IMR-90 (cell line): ENCODE data around the gene GTF2H1. TPM values are rescaled to one million over a fixed set of nuclear protein-coding genes. Genes with fewer than 3 reads are reported as not detected.

ENCODE experiments used
- ATAC-seq: fragments of 200-7000 bp; cut with Tn5 transposase; 2 replicates; pipeline ENCODE4 v1.9.1; 2020; ENCODE audit warnings: low read depth, mild to moderate bottlenecking, moderate library complexity
- BruUV-seq: library from RNA; stranded (reverse); fragments of 400-500 nt; replicated peaks from 2 replicates; lab custom pipeline; 2021; lab: Mats Ljungman, UMichigan
- CTCF ChIA-PET: fragments of 300-600 bp; formaldehyde crosslinking; extraction: SDS; loops from one replicate; lab custom pipeline; 2021; ENCODE audit warnings: antibody characterized with exemption; lab: Yijun Ruan, JAX
- POLR2A ChIA-PET: fragments of 300-600 bp; sonication (Branson Sonifier 250); formaldehyde crosslinking; loops from one replicate; lab custom pipeline; 2022; ENCODE audit warnings: antibody characterized with exemption; ENCODE audit not compliant: unreplicated experiment; lab: Charles Lee
- DNase-seq: peaks from one replicate; pipeline ENCODE4 v3.0.0; 2013
- H2AFZ ChIP-seq: replicated peaks from 2 replicates; pipeline ENCODE3; 2013; ENCODE audit warnings: low read length, mild to moderate bottlenecking; ENCODE audit not compliant: poor library complexity
- H2AK5ac ChIP-seq: 2 replicates; pipeline ENCODE4 v1.6.1; 2013; ENCODE audit warnings: low read depth, low read length, inconsistent platforms
- H2AK9ac ChIP-seq: replicated peaks from 2 replicates; pipeline ENCODE3; 2013; ENCODE audit warnings: mild to moderate bottlenecking, low read depth, low read length, moderate library complexity; ENCODE audit not compliant: poor library complexity
- H2BK120ac ChIP-seq: 2 replicates; pipeline ENCODE4 v1.6.1; 2013; ENCODE audit warnings: low read depth, low read length, inconsistent platforms
- H2BK15ac ChIP-seq: 3 replicates; pipeline ENCODE4 v1.6.1; 2013; ENCODE audit warnings: low read depth, low read length, inconsistent platforms
- H2BK20ac ChIP-seq: 2 replicates; pipeline ENCODE4 v1.6.1; 2013; ENCODE audit warnings: low read depth, mild to moderate bottlenecking, inconsistent platforms, low read length, moderate library complexity
- H2BK5ac ChIP-seq: 2 replicates; pipeline ENCODE4 v1.6.1; 2013; ENCODE audit warnings: mild to moderate bottlenecking, low read depth, low read length, inconsistent platforms; ENCODE audit not compliant: poor library complexity, severe bottlenecking
- H3K14ac ChIP-seq: replicated peaks from 2 replicates; pipeline ENCODE4 v1.6.1; 2013; ENCODE audit warnings: low read depth, low read length, inconsistent platforms
- H3K18ac ChIP-seq: 2 replicates; pipeline ENCODE4 v1.6.1; 2013; ENCODE audit warnings: low read depth, low read length, control low read depth
- H3K23ac ChIP-seq: 2 replicates; pipeline ENCODE4 v1.6.1; 2013; ENCODE audit warnings: low read depth, low read length, inconsistent platforms
- H3K27ac ChIP-seq: 2 replicates; pipeline ENCODE4 v1.5.1; 2013; ENCODE audit warnings: mild to moderate bottlenecking, control low read depth, low read length; ENCODE audit not compliant: insufficient read depth
- H3K27me3 ChIP-seq: 2 replicates; pipeline ENCODE4 v1.6.1; 2013; ENCODE audit warnings: low read length; ENCODE audit not compliant: control insufficient read depth, insufficient read depth
- H3K36me3 ChIP-seq: 2 replicates; pipeline ENCODE4 v1.6.1; 2013; ENCODE audit warnings: low read length, mixed read lengths; ENCODE audit not compliant: control insufficient read depth, insufficient read depth
- H3K4ac ChIP-seq: 2 replicates; pipeline ENCODE4 v1.6.1; 2013; ENCODE audit warnings: low read depth, low read length, inconsistent platforms
- H3K4me1 ChIP-seq: 2 replicates; pipeline ENCODE4 v1.6.1; 2013; ENCODE audit warnings: low read length, mixed read lengths; ENCODE audit not compliant: control insufficient read depth, insufficient read depth
- H3K4me2 ChIP-seq: 2 replicates; pipeline ENCODE4 v1.6.1; 2013; ENCODE audit warnings: low read depth, mild to moderate bottlenecking, control low read depth, low read length, moderate library complexity
- H3K4me3 ChIP-seq: 2 replicates; pipeline ENCODE4 v1.5.1; 2013; ENCODE audit warnings: low read depth, mild to moderate bottlenecking, control low read depth, low read length, moderate library complexity; ENCODE audit not compliant: insufficient read depth
- H3K56ac ChIP-seq: 2 replicates; pipeline ENCODE4 v1.6.1; 2013; ENCODE audit warnings: low read length, inconsistent platforms; ENCODE audit not compliant: insufficient read depth; ENCODE audit errors: extremely low read depth
- H3K79me1 ChIP-seq, 2 experiments: 2 replicates each; pipeline ENCODE4 v1.6.1; 2013; ENCODE audit warnings: low read length in 2 of 2, inconsistent platforms in 1 of 2, low read depth in 1 of 2
- H3K9ac ChIP-seq: 2 replicates; pipeline ENCODE4 v1.6.1; 2013; ENCODE audit warnings: low read depth, low read length, control low read depth
- H3K9me1 ChIP-seq: 2 replicates; pipeline ENCODE4 v1.6.1; 2013; ENCODE audit warnings: low read length, inconsistent platforms; ENCODE audit not compliant: insufficient read depth
- H3K9me3 ChIP-seq: 2 replicates; pipeline ENCODE4 v1.6.1; 2013; ENCODE audit warnings: low read length; ENCODE audit not compliant: control insufficient read depth, insufficient read depth
- H4K20me1 ChIP-seq: 2 replicates; pipeline ENCODE4 v1.6.1; 2013; ENCODE audit warnings: low read length, inconsistent platforms; ENCODE audit not compliant: insufficient read depth
- H4K5ac ChIP-seq: 2 replicates; pipeline ENCODE4 v1.6.1; 2013; ENCODE audit warnings: mild to moderate bottlenecking, low read depth, low read length, control low read depth
- H4K8ac ChIP-seq, 2 experiments: 2 replicates each; pipeline ENCODE4 v1.6.1; 2013; ENCODE audit warnings: low read depth in 2 of 2, low read length in 2 of 2, control low read depth in 1 of 2, inconsistent platforms in 1 of 2
- H4K91ac ChIP-seq: 2 replicates; pipeline ENCODE4 v1.6.1; 2013; ENCODE audit warnings: low read depth, low read length, inconsistent platforms; ENCODE audit not compliant: insufficient read depth
- BHLHE40 ChIP-seq: fragments of 150-350 bp; IDR thresholded peaks from 2 replicates; pipeline ENCODE4 v1.6.1; 2016; ENCODE audit warnings: mild to moderate bottlenecking, low read depth, low read length
- CEBPB ChIP-seq: IDR thresholded peaks from 2 replicates; pipeline ENCODE4 v1.6.1; 2012; ENCODE audit warnings: low read depth, low read length, improper control_type of control experiment
- CHD1 ChIP-seq: IDR thresholded peaks from 2 replicates; pipeline ENCODE4 v1.6.1; 2012; ENCODE audit warnings: low read depth, low read length, improper control_type of control experiment
- FOS ChIP-seq: fragments of 150-350 bp; IDR thresholded peaks from 2 replicates; pipeline ENCODE4 v1.6.1; 2016; ENCODE audit warnings: low read depth, low read length
- MAFK ChIP-seq: IDR thresholded peaks from 2 replicates; pipeline ENCODE4 v1.6.1; 2012; ENCODE audit warnings: low read depth, low read length, improper control_type of control experiment
- MAZ ChIP-seq: IDR thresholded peaks from 2 replicates; pipeline ENCODE4 v1.6.1; 2012; ENCODE audit warnings: low read depth, mild to moderate bottlenecking, low read length, improper control_type of control experiment, moderate library complexity, borderline replicate concordance
- MXI1 ChIP-seq: IDR thresholded peaks from 2 replicates; pipeline ENCODE4 v1.6.1; 2012; ENCODE audit warnings: low read depth, mild to moderate bottlenecking, low read length, moderate library complexity, borderline replicate concordance
- NFE2L2 ChIP-seq: fragments of 150-350 bp; IDR thresholded peaks from 2 replicates; pipeline ENCODE4 v1.6.1; 2016; ENCODE audit warnings: low read depth, mild to moderate bottlenecking, low read length
- POLR2A ChIP-seq: IDR thresholded peaks from 2 replicates; pipeline ENCODE4 v1.6.1; 2012; ENCODE audit warnings: mild to moderate bottlenecking, low read depth, low read length
- RAD21 ChIP-seq: IDR thresholded peaks from 2 replicates; pipeline ENCODE4 v1.6.1; 2012; ENCODE audit warnings: low read length, improper control_type of control experiment
- RCOR1 ChIP-seq: IDR thresholded peaks from 2 replicates; pipeline ENCODE4 v1.6.1; 2012; ENCODE audit warnings: mild to moderate bottlenecking, low read length, improper control_type of control experiment; ENCODE audit not compliant: insufficient replicate concordance
- WGBS, 2 experiments: methylation state at CpG; one replicate each; pipeline versions ENCODE4 v1.1.5 to v1.1.7; 2013; ENCODE audit warnings: missing lambda C conversion rate in 2 of 2; ENCODE audit not compliant: insufficient read length in 1 of 2; ENCODE audit errors: extremely low coverage in 2 of 2; 5-methylcytosine and 5-hydroxymethylcytosine counted together
- dilution Hi-C: fragments of 300-500 bp; cut with HindIII; formaldehyde crosslinking; loops from one replicate; pipeline ENCODE4 v1.14.3; 2018; ENCODE audit warnings: low sequenced_read_pairs; ENCODE audit not compliant: unreplicated experiment
- in situ Hi-C: fragments of 300-500 bp; cut with MboI; formaldehyde crosslinking; loops from 3 replicates; pipeline ENCODE4 v1.14.3; 2019; ENCODE audit warnings: low sequenced_read_pairs, inconsistent platforms, mixed read lengths
- intact Hi-C: fragments of 100-400 bp; cut with micrococcal nuclease; formaldehyde crosslinking; loops from 2 replicates; pipeline ENCODE4 v1.10.0; 2022
- polyA plus RNA-seq, 3 experiments: library from polyadenylated mRNA; depleted of rRNA; stranded (reverse); fragments of >200 nt; gene quantifications; 2 replicates each; pipeline ENCODE4 v1.2.3, GENCODE V29; 2012; ENCODE audit warnings: low replicate concordance in 1 of 3
- total RNA-seq: library from RNA; depleted of rRNA; stranded (reverse); fragments of >200 nt; gene quantifications from 2 replicates; pipeline ENCODE4 v1.2.3, GENCODE V29; 2012
- TF ChIP-seq, protein P1 (sequence below): fragments of 150-350 bp; IDR thresholded peaks from 2 replicates; pipeline ENCODE4 v1.6.1; 2016; ENCODE audit warnings: low read depth, mild to moderate bottlenecking, low read length, moderate library complexity, borderline replicate concordance
- TF ChIP-seq, protein P2 (sequence below): fragments of 150-350 bp; IDR thresholded peaks from 2 replicates; pipeline ENCODE4 v1.6.1; 2017; ENCODE audit warnings: mild to moderate bottlenecking, antibody characterized with exemption, low read length, low read depth
- TF ChIP-seq, protein P3 (sequence below): conservative IDR thresholded peaks from 2 replicates; pipeline ENCODE4 v1.5.1; 2012; ENCODE audit warnings: mild to moderate bottlenecking, low read depth, low read length, improper control_type of control experiment

The GTF2H1 gene
- total and polyA plus RNA-seq, 2 of the 4 experiments (the other 2 are of a cell fraction), result 25.0 to 67.0 TPM

DNA sequence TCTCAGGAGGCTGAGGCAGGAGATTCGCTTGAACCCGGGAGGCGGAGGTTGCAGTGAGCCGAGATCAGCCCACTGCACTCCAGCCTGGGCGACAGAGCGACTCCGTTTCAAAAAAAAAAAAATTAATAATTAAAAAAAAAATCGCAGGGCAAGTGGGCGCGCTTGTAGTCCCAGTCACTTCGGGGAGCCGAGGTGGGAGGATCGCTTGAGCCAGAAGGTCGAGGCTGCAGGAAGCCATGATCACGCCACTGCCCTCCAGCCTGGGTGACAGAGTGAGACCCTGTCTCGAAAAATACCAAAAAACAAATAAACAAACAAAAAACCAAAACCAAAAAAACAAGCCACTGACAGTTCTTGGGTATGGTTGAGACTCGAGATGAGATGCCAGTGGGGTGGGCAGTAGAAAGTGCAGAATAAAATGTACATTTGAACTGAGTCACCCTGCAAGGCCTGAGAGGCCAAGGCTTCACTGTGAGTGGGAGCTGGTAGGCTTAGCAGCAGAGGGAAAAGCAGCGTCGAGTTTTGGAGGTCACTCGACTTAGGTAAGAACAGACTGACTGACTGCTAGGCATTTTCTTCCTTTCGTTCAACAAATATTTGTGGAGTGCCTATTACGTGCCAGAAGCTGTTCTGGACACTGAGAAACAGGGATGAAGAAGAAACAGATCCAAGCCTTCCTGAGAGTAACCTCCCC lies 71.4 kb downstream of the GTF2H1 start:
- Histone ChIP-seq H3K4me1 (peaks cover 6% of the 10 kb centered on the region), H2AK9ac (peak overlapping the region; percentile 2), H3K18ac (peak overlapping the region; percentile 70), H3K4ac (peak overlapping the region; percentile 77), H2AK5ac (peak overlapping the region; percentile 68), H2BK15ac (peak overlapping the region; percentile 51), H3K56ac (peak overlapping the region; percentile 85), H4K8ac (peak overlapping the region; percentile 90 to 91), H3K4me2 (peak overlapping the region; percentile 75), H3K9me1 (no peaks in the 10 kb centered on the region), H3K4me3 (peak overlapping the region; percentile 12), H3K27ac (peak overlapping the region; percentile 90), H2AFZ (peak overlapping the region; percentile 89), H3K36me3 (peaks cover 16% of the 10 kb centered on the region), H3K27me3 (no peaks in the 10 kb centered on the region), H2BK5ac (peak overlapping the region; percentile 82), H4K20me1 (peaks cover 40% of the 10 kb centered on the region), H2BK120ac (peak overlapping the region; percentile 79), H4K91ac (peak overlapping the region; percentile 84), H3K9ac (peak overlapping the region; percentile 48), H4K5ac (peak overlapping the region; percentile 47), H3K9me3 (no peaks in the 10 kb centered on the region), H3K23ac (peak overlapping the region; percentile 84), H2BK20ac (peak overlapping the region; percentile 51), H3K14ac (peak overlapping the region; percentile 81), H3K79me1 (peaks cover 0 to 27% of the 10 kb centered on the region in 2 experiments; a peak in 3 of 4 replicates)
- ChIA-PET POLR2A (interaction anchor here (0.6 to 2.6 kb wide), 5 partner anchors 7 to 81 kb away, joined by 3 to 28 read pairs (median 5); partner anchors contain the start of gene HPS5), CTCF (interaction anchor here (1.0 kb wide), 1 partner anchor 52 kb away, joined by 3 read pairs; no protein-coding TSS in a partner anchor)
- TF ChIP-seq MXI1 (no peak), NFE2L2 (no peak), POLR2A (no peak), RAD21 (no peak), BHLHE40 (no peak), FOS (no peak), CEBPB (no peak), MAZ (no peak), RCOR1 (no peak), MAFK (no peak), CHD1 (no peak)
- TF ChIP-seq, protein P1, sequence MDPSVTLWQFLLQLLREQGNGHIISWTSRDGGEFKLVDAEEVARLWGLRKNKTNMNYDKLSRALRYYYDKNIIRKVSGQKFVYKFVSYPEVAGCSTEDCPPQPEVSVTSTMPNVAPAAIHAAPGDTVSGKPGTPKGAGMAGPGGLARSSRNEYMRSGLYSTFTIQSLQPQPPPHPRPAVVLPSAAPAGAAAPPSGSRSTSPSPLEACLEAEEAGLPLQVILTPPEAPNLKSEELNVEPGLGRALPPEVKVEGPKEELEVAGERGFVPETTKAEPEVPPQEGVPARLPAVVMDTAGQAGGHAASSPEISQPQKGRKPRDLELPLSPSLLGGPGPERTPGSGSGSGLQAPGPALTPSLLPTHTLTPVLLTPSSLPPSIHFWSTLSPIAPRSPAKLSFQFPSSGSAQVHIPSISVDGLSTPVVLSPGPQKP, result no peak
- TF ChIP-seq, protein P2, sequence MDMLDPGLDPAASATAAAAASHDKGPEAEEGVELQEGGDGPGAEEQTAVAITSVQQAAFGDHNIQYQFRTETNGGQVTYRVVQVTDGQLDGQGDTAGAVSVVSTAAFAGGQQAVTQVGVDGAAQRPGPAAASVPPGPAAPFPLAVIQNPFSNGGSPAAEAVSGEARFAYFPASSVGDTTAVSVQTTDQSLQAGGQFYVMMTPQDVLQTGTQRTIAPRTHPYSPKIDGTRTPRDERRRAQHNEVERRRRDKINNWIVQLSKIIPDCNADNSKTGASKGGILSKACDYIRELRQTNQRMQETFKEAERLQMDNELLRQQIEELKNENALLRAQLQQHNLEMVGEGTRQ, result no peak
- TF ChIP-seq, protein P3, sequence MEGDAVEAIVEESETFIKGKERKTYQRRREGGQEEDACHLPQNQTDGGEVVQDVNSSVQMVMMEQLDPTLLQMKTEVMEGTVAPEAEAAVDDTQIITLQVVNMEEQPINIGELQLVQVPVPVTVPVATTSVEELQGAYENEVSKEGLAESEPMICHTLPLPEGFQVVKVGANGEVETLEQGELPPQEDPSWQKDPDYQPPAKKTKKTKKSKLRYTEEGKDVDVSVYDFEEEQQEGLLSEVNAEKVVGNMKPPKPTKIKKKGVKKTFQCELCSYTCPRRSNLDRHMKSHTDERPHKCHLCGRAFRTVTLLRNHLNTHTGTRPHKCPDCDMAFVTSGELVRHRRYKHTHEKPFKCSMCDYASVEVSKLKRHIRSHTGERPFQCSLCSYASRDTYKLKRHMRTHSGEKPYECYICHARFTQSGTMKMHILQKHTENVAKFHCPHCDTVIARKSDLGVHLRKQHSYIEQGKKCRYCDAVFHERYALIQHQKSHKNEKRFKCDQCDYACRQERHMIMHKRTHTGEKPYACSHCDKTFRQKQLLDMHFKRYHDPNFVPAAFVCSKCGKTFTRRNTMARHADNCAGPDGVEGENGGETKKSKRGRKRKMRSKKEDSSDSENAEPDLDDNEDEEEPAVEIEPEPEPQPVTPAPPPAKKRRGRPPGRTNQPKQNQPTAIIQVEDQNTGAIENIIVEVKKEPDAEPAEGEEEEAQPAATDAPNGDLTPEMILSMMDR, result no peak
- intact Hi-C loops (loop anchor here (1.0 to 10.0 kb wide), 2 partner anchors 9 to 241 kb away; partner anchors contain the start of gene SPTY2D1), dilution Hi-C loops (no loop called here), in situ Hi-C loops (no loop called here)
- BruUV-seq, result no TSS peak
- WGBS, 2 experiments, result no CpG with 5 or more reads among the region's 22 CpGs
- DNase-seq (no peak), ATAC-seq (peak; percentile 2)
